ENCODE measurements around the gene ZFP36. TPM values are rescaled to one million over a fixed set of nuclear protein-coding genes. Genes with fewer than 3 reads are reported as not detected.

The ZFP36 gene, protein sequence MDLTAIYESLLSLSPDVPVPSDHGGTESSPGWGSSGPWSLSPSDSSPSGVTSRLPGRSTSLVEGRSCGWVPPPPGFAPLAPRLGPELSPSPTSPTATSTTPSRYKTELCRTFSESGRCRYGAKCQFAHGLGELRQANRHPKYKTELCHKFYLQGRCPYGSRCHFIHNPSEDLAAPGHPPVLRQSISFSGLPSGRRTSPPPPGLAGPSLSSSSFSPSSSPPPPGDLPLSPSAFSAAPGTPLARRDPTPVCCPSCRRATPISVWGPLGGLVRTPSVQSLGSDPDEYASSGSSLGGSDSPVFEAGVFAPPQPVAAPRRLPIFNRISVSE
- total RNA-seq (2022; extraction: Qiagen RNA extraction), result 156 to 252 TPM (median 234 TPM) in 5 replicates

GRCh38 chr19:39406656-39407409 is at the start of gene ZFP36:
TSS of gene ZFP36 (plus strand) at chr19:39406847. CDS start at chr19:39406905, 58 bp downstream.

DNA sequence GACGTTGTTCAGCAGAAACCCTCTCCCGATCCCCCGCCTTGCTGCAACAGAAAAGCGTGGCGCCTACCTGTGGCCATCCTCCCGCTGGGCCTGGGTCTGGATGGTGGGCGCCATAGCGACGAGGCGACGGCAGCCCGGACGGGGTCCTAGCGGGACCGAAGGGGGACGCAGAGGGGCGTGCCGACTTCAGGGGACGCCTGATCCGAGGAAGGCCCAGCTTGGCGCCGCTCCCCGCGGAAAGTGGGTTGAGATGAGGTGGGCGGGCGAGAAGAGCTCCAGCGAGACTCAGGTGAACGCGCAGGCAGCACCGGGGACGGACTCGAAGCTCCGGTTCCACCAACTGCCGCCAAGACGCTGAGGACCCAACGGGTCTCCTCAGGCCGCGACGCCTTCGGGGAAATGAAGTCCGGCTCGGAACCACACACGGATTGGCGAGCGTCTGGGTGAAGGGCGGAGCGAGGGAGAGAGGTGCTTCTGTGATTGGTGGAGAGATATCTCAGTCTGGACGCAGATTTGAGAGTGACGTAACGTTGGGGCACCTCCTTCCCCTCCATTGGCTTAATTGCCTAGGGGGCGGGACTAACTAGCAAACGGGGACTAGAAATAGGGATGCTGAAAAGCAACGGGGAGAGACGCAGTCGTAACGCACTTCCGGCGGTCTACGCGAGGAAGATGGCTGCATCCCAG is 15.8 kb upstream of the ZFP36 start, which contains the start of the genes MED29 and PAF1:
Gene MED29 (plus strand): TSS at position 628 of the 687 bp plus-strand sequence. CDS start 45 bp downstream, at position 673.
Gene PAF1 (minus strand): TSS at position 356 of the 687 bp plus-strand sequence. CDS start 242 bp downstream, at position 114.

DNA sequence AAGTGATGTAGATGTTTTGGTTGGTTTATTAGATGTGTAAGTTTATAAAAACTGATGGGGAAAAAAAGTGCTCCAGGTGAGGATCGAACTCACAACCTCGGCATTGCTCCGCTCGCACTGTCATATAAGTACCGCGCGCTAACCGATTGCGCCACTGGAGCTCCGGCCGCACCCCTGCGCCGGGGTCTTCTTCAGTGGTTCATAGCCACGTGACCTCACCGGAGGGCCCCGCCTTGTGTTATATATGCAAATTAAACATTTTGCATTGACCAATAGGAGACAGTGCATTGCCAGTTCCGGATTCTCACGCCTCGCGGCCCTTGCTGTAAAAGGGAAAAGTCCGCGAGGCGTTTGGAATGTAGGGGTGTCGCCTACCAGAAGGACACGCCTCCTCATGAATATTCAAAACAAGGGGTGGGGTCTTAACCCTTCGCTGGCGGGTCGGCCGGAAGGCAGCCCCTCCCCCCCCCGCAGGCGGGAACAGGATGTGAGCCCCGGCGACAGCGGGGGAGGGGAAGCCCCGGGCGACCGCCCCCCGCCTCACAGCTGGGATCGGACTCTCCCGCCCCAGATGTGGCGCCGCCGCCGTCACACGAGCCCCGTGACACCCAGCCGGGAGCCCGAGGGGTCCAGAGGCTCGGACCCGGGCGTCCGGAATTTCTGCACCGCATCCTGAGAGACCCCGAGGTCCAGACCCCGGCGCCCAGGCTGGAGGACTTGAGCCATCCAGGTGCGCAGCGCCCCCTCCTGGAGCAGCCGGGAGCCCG is 5.6 kb downstream of the ZFP36 start, which contains the start of gene PLEKHG2:
Gene PLEKHG2 (plus strand): TSS at position 570 of the 767 bp plus-strand sequence. CDS start 1,418 bp downstream, outside the sequence.

DNA sequence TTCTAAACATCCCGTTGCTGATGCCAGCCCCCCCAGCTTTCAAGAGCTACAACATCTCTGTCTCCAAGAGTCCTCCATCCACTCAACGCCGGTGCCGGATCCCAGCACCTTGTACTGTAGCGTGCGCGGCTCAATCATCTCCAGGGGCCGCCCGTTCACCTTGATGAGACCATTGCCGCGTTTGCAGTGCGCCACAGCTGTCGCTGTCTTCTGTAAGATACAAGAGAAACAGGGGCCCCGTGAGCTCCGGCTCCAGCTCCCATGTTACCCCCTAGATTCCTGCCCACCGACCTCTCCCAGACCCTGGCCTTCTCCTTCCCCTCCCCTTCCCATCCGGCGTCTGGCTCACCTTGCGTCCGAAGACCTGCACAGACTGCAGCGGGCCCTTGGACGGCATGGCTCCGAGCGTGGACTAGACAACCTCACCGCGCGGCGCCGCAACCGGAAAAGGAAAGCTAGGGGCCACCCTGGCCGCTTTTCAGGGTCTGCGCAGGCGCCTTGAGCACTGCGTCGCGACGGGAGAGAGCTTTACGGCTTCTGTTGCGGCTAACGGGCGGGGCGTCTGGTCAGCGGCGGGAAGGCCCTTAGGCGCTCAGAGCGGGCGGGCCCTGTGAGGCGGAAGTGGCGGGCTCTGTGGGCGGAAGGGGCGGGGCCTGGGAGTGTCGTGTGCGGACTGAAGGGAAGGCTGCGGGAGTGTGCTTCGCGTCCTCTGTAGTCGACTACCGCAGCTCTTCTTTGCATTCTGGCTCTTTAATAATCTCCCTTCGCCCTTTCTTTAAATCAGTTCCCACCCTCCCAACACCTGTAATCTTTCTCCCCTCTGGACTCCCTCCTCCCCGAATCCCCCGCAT is 29.1 kb downstream of the ZFP36 start, which contains the start of gene RPS16:
Gene RPS16 (minus strand): TSS at position 451 of the 851 bp plus-strand sequence. CDS start 54 bp downstream, at position 397.

DNA sequence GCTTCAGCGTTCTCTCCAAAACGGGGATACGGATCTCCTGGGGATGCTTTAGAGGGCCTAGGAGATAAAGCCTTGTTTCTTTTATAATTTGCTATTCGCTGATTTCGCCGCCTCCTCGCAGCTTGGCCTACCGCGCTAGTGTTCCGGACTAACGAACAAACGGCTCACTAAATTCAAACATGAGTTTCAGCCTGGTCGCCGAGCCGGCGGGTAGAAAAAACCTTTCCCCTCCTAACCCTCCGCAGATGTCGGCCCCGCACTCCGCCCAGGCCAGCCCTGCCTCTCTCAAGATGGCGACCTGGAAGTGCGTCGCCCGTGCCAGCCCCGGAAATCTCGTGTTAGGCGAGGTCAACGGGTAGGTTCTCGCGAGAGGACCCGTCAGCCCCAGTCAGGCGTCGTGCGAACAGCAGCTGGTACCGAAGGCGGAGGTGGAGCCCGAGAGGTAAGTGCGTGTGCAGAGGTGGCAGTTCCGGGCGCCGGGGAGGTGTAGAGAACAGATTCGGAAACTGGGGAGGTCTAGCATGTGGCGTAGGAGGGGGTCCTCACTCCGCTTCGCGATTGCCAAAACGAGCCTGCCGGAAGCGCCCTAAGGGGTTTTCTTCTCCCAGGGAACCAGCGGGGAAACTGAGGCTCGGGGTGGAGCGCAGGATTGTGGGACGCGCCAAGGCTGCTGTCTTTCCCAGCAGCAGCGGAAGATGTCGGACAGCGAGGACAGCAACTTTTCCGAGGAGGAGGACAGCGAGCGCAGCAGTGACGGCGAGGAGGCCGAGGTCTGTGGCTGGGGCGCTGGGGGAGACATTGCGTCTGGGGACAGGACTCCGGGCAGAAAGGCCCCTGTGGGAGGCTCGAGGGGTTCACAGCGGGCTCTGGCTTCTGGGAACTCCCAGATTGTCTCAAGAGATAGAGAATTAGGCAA is 38.8 kb downstream of the ZFP36 start, which contains the start of gene SUPT5H:
Gene SUPT5H (plus strand): TSS at position 387 of the 916 bp plus-strand sequence. CDS start 309 bp downstream, at position 696.

Other genes with a start within 250 kb of the ZFP36 start
- gene NCCRP1, start 209.9 kb upstream of the ZFP36 start, total RNA-seq (2022; extraction: Qiagen RNA extraction), result 1.3 to 1.9 TPM (median 1.5 TPM) in 5 replicates
- not detected in 5 replicates for gene SYCN, start 202.6 kb upstream of the ZFP36 start, total RNA-seq (2022; extraction: Qiagen RNA extraction)
- gene IFNL3, start 161.8 kb upstream of the ZFP36 start, total RNA-seq (2022; extraction: Qiagen RNA extraction), result not detected in 5 replicates
- not detected in 5 replicates for gene IFNL4, start 158.0 kb upstream of the ZFP36 start, total RNA-seq (2022; extraction: Qiagen RNA extraction)
- gene IFNL2, start 138.5 kb upstream of the ZFP36 start, total RNA-seq (2022; extraction: Qiagen RNA extraction), result not detected in 5 replicates
- 0.10 to 0.33 TPM (median 0.13 TPM) in 4 of 5 replicates, not detected in the other for gene IFNL1, start 110.4 kb upstream of the ZFP36 start, total RNA-seq (2022; extraction: Qiagen RNA extraction)
- 7.5 to 10.4 TPM (median 8.6 TPM) in 5 replicates for gene LRFN1, start 86.0 kb upstream of the ZFP36 start, total RNA-seq (2022; extraction: Qiagen RNA extraction)
- gene GMFG, start 70.8 kb upstream of the ZFP36 start, total RNA-seq (2022; extraction: Qiagen RNA extraction), result 0.22 to 1.0 TPM (median 0.43 TPM) in 5 replicates
- 142 to 170 TPM (median 168 TPM) in 5 replicates for gene SAMD4B, start 64.4 kb upstream of the ZFP36 start, total RNA-seq (2022; extraction: Qiagen RNA extraction)
- gene PAF1, start 15.7 kb upstream of the ZFP36 start, total RNA-seq (2022; extraction: Qiagen RNA extraction), result 71.5 to 77.5 TPM (median 74.2 TPM) in 5 replicates
- gene MED29, start 15.5 kb upstream of the ZFP36 start, total RNA-seq (2022; extraction: Qiagen RNA extraction), result 70.9 to 84.3 TPM (median 75.6 TPM) in 5 replicates
- gene PLEKHG2, start 5.8 kb downstream of the ZFP36 start, total RNA-seq (2022; extraction: Qiagen RNA extraction), result 70.4 to 114 TPM (median 105 TPM) in 5 replicates
- gene RPS16, start 29.1 kb downstream of the ZFP36 start, total RNA-seq (2022; extraction: Qiagen RNA extraction), result 5,962 to 7,653 TPM (median 7,420 TPM) in 5 replicates
- gene SUPT5H, start 38.7 kb downstream of the ZFP36 start, total RNA-seq (2022; extraction: Qiagen RNA extraction), result 175 to 199 TPM (median 183 TPM) in 5 replicates
- 170 to 223 TPM (median 212 TPM) in 5 replicates for gene TIMM50, start 74.0 kb downstream of the ZFP36 start, total RNA-seq (2022; extraction: Qiagen RNA extraction)
- gene DLL3, start 92.1 kb downstream of the ZFP36 start, total RNA-seq (2022; extraction: Qiagen RNA extraction), result 5.9 to 11.4 TPM (median 10.6 TPM) in 5 replicates
- gene SELENOV, start 108.3 kb downstream of the ZFP36 start, total RNA-seq (2022; extraction: Qiagen RNA extraction), result not detected in 5 replicates
- 7.3 to 10.1 TPM (median 8.1 TPM) in 5 replicates for gene EID2B, start 126.0 kb downstream of the ZFP36 start, total RNA-seq (2022; extraction: Qiagen RNA extraction)
- 33.6 to 44.2 TPM (median 43.1 TPM) in 5 replicates for gene EID2, start 133.3 kb downstream of the ZFP36 start, total RNA-seq (2022; extraction: Qiagen RNA extraction)
- not detected in 5 replicates for gene LGALS13, start 195.7 kb downstream of the ZFP36 start, total RNA-seq (2022; extraction: Qiagen RNA extraction)
- not detected in 5 replicates for gene LGALS16, start 249.1 kb downstream of the ZFP36 start, total RNA-seq (2022; extraction: Qiagen RNA extraction)

All from A549 treated with Hydrocortisone at 1 μM for 4 hours (cell line).